ENCODE data around the gene CLIC3.

Gene CLIC3

DNA sequence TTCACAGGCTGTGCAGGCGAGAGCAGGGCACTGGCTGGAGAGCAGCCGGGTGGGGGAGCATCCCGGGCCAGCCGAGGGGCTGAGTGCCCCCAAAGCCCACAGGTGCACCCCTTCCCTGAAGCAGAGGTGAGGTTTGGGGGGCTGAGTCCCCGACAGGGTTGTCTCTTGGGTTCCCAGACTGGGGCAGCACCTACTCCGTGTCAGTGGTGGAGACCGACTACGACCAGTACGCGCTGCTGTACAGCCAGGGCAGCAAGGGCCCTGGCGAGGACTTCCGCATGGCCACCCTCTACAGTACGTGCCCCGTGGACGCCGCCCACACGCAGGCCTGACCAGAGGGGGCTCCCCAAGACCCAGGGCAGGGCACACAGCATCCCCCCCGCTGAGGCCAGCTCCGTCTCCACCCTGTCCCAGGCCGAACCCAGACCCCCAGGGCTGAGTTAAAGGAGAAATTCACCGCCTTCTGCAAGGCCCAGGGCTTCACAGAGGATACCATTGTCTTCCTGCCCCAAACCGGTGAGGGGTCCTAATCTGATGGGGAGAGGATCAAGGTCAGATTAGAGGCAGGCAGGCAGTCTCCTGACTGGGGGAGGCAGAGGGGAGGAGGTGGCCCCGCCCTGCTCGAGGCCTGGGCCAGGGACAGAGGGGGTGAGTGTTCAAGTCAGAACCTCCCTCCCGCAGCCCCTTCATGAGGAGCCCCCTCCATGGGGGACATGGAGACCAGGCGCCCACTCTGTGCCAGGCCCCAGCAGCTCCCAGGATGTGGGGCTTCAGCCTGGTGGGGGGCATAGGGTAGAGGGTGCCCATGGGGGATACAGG, 16.4 kb downstream of the CLIC3 start:
- Mint-ChIP-seq H3K4me1 (ENCODE audit: low read depth) (peaks cover 4% of the 10 kb centered on the region), H3K27ac (no peak overlapping the region), H3K36me3 (ENCODE audit: low read depth) (no peaks in the 10 kb centered on the region), H3K9me3 (no peaks in the 10 kb centered on the region), H3K4me3 (no peak overlapping the region), H3K27me3 (ENCODE audit: low read depth) (peaks cover 15% of the 10 kb centered on the region)
- no peak for DNase-seq (ENCODE audit: low spot score)

DNA sequence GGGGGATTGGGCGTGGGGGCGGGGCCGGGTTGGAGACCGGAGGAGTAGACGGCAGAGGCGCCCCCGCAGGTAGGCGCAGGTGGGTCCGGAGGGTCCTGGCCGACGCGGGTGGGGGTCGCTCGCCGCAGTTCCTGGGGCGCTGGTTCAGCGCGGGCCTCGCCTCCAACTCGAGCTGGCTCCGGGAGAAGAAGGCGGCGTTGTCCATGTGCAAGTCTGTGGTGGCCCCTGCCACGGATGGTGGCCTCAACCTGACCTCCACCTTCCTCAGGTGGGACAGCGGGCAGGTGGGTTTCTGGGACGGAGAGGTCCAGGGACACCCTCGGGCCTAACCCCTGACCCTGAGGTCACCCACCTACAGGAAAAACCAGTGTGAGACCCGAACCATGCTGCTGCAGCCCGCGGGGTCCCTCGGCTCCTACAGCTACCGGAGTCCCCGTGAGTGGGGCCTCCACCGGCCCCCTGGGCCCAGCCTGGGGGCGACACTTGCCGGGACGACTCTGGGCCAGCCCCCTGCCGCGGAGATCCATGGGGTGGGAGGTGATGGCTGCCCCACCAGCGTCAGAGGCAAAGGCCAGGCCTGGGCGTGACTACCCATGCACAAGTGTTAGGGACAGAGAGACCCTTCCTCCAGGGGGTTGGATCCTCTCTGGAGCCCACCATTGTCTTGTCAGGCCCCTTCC, 17.4 kb downstream of the CLIC3 start:
- Mint-ChIP-seq H3K36me3 (ENCODE audit: low read depth) (no peaks in the 10 kb centered on the region), H3K9me3 (no peaks in the 10 kb centered on the region), H3K27me3 (ENCODE audit: low read depth) (peaks cover 9% of the 10 kb centered on the region), H3K4me1 (ENCODE audit: low read depth) (peaks cover 6% of the 10 kb centered on the region), H3K27ac (no peak overlapping the region), H3K4me3 (no peak overlapping the region)
- DNase-seq (ENCODE audit: low spot score): no peak

DNA sequence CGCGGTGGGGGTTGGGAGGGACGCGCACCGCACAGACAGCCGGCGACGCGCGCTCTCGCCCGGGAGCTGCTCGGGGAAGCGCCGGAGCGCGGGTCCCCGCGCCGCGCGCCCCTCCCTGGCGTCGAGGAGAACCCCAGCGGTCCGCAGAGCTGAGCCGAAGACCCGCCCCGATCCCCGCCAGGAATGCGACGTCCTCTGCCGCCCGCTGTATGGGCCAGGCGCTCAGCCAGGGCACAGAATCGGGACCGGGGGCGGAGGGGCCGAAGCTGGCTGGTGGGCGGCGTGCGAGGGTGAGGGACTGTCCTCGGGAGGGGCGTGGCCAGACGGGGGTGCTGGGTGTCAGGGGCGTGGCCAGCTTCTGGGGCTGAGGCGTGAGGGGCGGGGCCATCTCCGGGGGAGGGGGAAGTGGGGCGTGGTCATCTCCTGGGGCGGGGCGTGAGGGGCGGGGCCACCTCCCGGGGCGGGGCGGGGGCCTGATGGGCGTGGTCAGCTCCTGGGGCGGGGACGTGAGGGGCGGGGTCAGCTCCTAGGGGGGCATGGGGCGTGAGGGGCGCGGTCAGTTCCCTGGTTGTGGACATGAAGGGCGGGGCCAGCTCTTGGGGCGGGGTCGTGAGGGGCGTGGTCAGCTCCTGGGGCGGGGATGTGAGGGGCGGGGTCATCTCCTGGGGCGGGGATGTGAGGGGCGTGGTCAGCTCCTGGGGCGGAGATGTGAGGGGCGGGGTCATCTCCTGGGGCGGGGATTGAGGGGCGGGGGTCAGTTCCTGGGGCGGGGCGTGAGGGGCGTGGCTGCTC, 18.1 kb downstream of the CLIC3 start:
- no peaks in the 10 kb centered on the region for H3K9me3 Mint-ChIP-seq
- DNase-seq (ENCODE audit: low spot score): peak; percentile 57
- H3K4me3 Mint-ChIP-seq: no peak overlapping the region
- H3K27me3 Mint-ChIP-seq (ENCODE audit: low read depth): peaks cover 5% of the 10 kb centered on the region
- no peaks in the 10 kb centered on the region for H3K36me3 Mint-ChIP-seq (ENCODE audit: low read depth)
- peaks cover 6% of the 10 kb centered on the region for H3K4me1 Mint-ChIP-seq (ENCODE audit: low read depth)
- no peak overlapping the region for H3K27ac Mint-ChIP-seq

DNA sequence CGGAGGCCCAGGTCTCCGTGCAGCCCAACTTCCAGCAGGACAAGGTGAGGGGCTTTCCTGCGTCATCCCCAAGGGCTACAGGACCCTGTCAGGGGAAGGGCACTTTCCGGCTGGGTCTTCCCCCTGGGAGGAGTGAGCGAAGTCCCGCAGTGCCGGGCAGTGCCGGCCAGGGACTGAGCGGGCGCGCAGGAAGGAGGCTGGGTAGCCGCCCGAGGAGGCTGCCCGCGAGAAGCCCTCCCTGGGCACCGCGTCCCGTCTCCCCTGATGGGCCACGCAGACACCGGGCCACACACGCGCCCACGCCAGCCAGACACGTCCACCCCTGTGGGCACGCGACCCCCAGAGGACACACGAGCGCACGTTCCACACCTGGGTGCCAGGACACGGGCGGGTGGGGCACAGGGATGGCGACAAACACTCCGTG, 18.7 kb downstream of the CLIC3 start:
- Mint-ChIP-seq H3K27me3 (ENCODE audit: low read depth) (peaks cover 2% of the 10 kb centered on the region), H3K27ac (no peak overlapping the region), H3K4me3 (no peak overlapping the region)

DNA sequence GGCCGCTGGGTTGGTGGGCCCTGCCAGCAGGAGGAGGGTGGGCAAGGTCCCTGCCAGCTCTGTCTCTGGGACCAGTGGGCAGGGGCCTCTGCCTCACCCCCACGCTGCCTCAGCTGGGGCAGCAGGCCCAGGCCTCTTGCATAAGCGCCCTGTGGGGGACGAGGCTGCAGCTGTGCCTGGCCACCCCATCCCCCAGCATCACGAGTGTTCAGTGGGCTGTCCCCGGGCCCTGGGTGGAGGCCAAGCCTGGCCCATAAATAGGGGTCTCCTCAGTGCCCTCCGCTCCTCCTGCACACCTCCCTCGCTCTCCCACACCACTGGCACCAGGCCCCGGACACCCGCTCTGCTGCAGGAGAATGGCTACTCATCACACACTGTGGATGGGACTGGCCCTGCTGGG, 19.1 kb downstream of the CLIC3 start, which contains the start of gene PTGDS:
Gene PTGDS, plus strand, starts transcription at position 282 of the 400 bp plus-strand sequence. Its CDS starts 75 bp downstream, at position 357.
- DNase-seq (ENCODE audit: low spot score): no peak
- Mint-ChIP-seq H3K36me3 (ENCODE audit: low read depth) (no peaks in the 10 kb centered on the region), H3K9me3 (no peaks in the 10 kb centered on the region), H3K4me1 (ENCODE audit: low read depth) (peaks cover 6% of the 10 kb centered on the region), H3K27me3 (ENCODE audit: low read depth) (peaks cover 2% of the 10 kb centered on the region), H3K27ac (no peak within 1 kb of the TSS), H3K4me3 (no peak within 1 kb of the TSS)

More for the DNA sequence above, 18.7 kb downstream of the CLIC3 start:
- Mint-ChIP-seq H3K9me3 (no peaks in the 10 kb centered on the region), H3K4me1 (ENCODE audit: low read depth) (peaks cover 6% of the 10 kb centered on the region), H3K36me3 (ENCODE audit: low read depth) (no peaks in the 10 kb centered on the region)
- no peak for DNase-seq (ENCODE audit: low spot score)

DNA sequence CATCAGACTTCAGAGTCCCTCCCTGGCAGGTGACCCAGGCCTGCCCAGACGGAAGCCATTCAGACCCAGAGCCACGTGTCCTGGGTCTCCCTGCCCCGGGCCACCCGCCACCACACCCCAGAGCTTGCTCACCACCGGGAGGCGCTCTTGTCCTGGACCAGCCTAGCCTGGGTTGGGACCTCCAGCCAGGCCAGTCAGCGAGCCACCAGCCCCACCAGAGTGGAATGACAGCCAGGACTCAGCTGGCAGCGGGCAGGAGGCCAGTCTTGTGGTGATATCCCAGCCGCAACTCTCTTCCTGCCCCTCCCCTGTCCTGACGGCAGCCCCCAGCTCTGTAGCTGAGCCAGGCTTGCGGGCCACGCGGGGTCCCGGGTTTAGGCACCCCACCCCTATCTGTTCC, 20.7 kb downstream of the CLIC3 start:
- no peak for DNase-seq (ENCODE audit: low spot score)
- Mint-ChIP-seq H3K9me3 (no peaks in the 10 kb centered on the region), H3K27ac (no peak overlapping the region)

DNA sequence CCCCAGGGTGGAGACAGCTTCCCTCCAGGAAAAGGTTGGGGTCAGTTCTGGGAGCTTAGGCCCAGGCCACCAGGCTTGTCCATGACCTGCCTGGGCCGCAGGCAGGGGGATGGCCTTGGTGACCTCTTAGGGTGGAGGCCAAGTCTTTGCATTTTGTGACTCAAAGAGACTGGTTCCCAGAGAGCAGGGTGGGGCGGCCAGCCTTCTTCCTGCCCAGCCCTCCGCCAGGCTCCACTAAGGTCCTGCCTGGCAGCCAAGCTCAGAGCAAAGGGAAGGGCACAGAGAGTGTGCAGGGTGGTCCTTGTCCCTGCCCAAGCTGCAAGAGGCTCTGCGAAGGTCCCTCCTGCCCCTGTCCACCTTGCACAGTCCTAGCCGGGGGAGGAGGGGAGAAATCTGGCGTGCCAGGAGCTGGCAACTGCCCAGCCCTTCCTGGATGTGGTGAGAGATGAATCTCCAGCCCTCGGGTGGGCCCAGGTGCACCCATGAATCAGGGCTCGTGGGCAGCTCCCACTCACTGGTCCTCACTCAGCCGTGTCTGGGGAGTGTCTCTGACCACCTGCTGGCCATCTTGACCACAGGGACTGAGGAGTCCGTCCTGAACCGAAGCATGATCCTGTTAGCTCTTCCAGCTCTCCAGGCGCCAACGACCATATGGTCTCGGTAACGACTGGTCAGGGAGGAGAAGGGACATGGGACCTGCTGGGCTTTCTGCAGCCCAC, 21.4 kb downstream of the CLIC3 start:
- Mint-ChIP-seq H3K27me3 (ENCODE audit: low read depth) (peaks cover 2% of the 10 kb centered on the region), H3K4me1 (ENCODE audit: low read depth) (peaks cover 6% of the 10 kb centered on the region), H3K27ac (no peak overlapping the region), H3K9me3 (no peaks in the 10 kb centered on the region), H3K36me3 (ENCODE audit: low read depth) (no peaks in the 10 kb centered on the region), H3K4me3 (peak overlapping the region; percentile 45)
- DNase-seq (ENCODE audit: low spot score): no peak

More for the DNA sequence above, 20.7 kb downstream of the CLIC3 start:
- Mint-ChIP-seq H3K4me1 (ENCODE audit: low read depth) (peaks cover 6% of the 10 kb centered on the region), H3K36me3 (ENCODE audit: low read depth) (no peaks in the 10 kb centered on the region), H3K27me3 (ENCODE audit: low read depth) (peaks cover 2% of the 10 kb centered on the region), H3K4me3 (peak overlapping the region; percentile 45)

DNA sequence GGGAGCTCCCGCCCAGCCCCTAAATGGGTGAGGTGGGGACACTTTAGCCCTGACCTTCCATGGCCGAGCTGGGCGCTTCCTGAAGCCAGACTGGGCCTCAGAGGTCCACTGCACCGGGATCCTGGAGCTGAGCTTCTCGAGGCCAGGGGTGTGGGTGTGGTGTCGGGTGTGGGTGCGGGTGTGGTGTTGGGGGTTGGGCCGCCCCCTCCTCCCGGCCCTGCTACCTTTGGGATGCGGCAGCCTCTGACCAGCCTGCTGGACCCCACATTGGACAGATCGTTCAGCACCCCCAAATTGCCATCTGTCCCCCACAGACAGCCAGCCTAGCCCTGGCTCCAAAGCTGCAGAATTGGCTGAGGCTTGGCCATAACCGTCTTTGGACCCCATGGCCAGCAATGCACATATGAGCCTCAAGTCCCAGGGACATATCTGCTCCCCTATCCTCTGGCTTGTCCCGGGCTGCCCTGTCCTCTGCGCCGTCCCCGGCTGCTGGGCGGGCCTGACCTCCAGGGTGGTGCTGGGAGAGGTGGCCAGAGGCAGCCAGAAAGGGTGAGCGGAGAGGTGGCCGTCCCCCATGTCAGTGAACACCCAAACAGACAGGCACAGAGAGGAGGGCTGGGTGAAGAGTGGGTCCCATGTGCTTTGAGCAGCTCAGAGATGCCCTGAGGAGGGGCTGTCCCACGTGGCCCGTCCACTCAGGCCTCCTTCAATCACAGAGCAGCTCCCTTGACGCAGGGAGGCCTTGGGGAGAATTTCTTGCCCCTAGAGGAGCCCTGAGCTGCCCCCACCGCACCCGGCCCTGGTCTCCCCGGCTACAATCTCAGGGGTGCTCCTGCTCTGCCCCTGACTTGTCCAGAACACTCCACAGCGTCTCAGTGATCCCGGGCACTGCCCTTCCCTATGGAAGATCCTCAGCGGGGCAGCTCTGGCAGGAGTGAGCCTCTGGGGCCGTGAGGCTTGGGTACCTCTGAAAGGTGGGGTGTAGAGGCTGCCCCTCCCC, 22.4 kb downstream of the CLIC3 start:
- DNase-seq (ENCODE audit: low spot score): no peak
- Mint-ChIP-seq H3K4me3 (no peak overlapping the region), H3K9me3 (no peaks in the 10 kb centered on the region), H3K4me1 (ENCODE audit: low read depth) (peaks cover 6% of the 10 kb centered on the region), H3K27me3 (ENCODE audit: low read depth) (peaks cover 2% of the 10 kb centered on the region), H3K36me3 (ENCODE audit: low read depth) (no peaks in the 10 kb centered on the region), H3K27ac (no peak overlapping the region)

DNA sequence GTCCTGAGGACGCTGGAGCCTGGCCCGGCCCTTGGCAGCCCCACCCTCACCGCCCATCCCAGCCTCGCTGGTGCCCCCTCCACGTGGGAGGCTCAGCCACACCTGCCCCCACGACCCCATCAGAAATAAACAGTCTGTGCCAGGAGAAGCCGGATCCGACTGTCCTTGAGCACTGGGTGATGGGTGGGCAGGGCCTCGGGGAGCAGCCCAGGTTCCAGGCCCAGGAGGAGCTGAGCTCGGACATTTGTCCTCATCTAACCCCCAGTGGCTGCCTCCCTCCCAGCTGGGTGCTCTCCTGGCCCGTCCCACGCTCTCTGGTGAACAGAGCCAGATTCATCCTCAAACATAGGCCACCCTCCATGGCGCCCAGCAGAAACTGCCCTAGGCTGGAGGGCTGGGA, 23.6 kb downstream of the CLIC3 start:
- Mint-ChIP-seq H3K9me3 (no peaks in the 10 kb centered on the region), H3K36me3 (ENCODE audit: low read depth) (no peaks in the 10 kb centered on the region), H3K27me3 (ENCODE audit: low read depth) (peaks cover 2% of the 10 kb centered on the region), H3K27ac (no peak overlapping the region), H3K4me3 (no peak overlapping the region), H3K4me1 (ENCODE audit: low read depth) (peaks cover 6% of the 10 kb centered on the region)
- DNase-seq (ENCODE audit: low spot score): no peak

DNA sequence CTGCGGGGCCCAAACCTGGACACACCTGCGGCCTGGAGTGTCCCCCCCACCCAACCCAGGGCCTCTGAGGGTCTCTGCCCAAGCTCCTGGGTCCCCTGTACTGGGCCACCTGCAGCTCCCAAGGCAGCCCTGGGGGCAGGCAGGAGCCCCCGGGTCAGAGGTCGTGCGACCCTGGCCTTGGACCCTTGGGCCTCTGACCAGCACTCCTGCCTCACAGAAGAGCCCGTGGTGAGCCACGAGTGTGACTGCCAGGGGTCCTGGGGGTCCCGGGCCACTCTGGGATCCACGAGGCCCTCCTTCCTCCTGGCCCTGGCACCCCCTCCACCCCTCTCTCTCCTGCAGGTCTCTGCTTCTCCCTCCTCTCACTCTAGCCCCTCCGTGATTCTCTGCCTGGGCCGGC, 24.0 kb downstream of the CLIC3 start:
- Mint-ChIP-seq H3K36me3 (ENCODE audit: low read depth) (no peaks in the 10 kb centered on the region), H3K27ac (no peak overlapping the region), H3K4me3 (no peak overlapping the region)

DNA sequence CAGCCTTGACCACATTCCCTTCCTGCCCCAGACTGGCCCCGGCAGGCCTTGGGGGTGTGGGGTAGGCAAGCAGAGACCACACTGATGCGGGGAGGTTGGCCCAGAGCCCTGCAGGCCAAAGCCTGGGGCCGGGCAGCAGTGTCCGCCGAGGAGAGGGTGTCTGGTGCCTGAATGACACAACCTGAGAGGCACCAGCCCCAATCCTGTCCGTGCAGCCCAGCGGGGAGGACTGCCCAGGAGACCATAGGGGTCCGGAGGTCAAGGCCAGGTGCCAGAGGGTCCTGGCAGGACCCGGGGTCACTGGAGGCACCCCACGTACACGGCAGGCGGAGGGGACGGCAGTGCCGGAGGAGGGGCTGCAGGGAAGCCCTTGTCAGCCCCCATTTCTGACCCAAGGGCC, 24.6 kb downstream of the CLIC3 start:
- H3K4me1 Mint-ChIP-seq (ENCODE audit: low read depth): peaks cover 6% of the 10 kb centered on the region
- peaks cover 2% of the 10 kb centered on the region for H3K27me3 Mint-ChIP-seq (ENCODE audit: low read depth)
- H3K4me3 Mint-ChIP-seq: no peak overlapping the region
- no peaks in the 10 kb centered on the region for H3K9me3 Mint-ChIP-seq
- no peak for DNase-seq (ENCODE audit: low spot score)
- H3K36me3 Mint-ChIP-seq (ENCODE audit: low read depth): no peaks in the 10 kb centered on the region
- no peak overlapping the region for H3K27ac Mint-ChIP-seq

More for the DNA sequence above, 24.0 kb downstream of the CLIC3 start:
- Mint-ChIP-seq H3K27me3 (ENCODE audit: low read depth) (peaks cover 2% of the 10 kb centered on the region), H3K4me1 (ENCODE audit: low read depth) (peaks cover 6% of the 10 kb centered on the region), H3K9me3 (no peaks in the 10 kb centered on the region)
- no peak for DNase-seq (ENCODE audit: low spot score)

DNA sequence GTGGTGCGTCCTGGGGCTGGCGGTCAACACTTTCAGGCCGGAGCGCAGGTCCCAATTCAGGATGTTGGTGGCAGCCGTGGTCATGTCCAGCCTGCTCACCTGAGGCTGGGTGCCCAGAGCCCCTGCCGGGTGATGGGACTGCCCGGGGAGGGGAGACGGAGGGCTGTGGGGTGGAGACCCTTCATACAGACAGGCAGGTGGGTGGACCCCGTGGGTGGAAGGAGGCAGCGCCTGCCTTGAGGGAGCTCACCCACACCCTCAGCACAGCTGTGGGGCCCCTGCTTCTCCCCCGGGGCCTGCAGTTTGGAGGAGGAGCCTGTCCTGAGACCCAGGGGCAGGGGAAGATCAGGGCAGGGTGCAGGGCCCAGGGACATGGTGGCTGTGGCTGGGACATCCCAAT, 26.0 kb downstream of the CLIC3 start:
- Mint-ChIP-seq H3K4me3 (no peak overlapping the region), H3K9me3 (no peaks in the 10 kb centered on the region), H3K36me3 (ENCODE audit: low read depth) (no peaks in the 10 kb centered on the region), H3K27me3 (ENCODE audit: low read depth) (peaks cover 7% of the 10 kb centered on the region), H3K27ac (no peak overlapping the region), H3K4me1 (ENCODE audit: low read depth) (peaks cover 13% of the 10 kb centered on the region)
- DNase-seq (ENCODE audit: low spot score): no peak
